H7 (cell line): ENCODE data around the gene SRP14. TPM values are rescaled to one million over a fixed set of nuclear protein-coding genes. Genes with fewer than 3 reads are reported as not detected.
"Not testable (repeated sequence)": the region's sequence is repeated elsewhere in the genome, so short reads cannot be mapped to it uniquely, and the experiment has no call there.

Source experiments
- DNase-seq: peaks from one replicate; pipeline ENCODE4 v3.0.0; 2012
- H3K27me3 ChIP-seq: 2 replicates; pipeline ENCODE4 v1.6.0; 2011; ENCODE audit warnings: mild to moderate bottlenecking, low read length; ENCODE audit not compliant: control insufficient read depth, insufficient read depth
- H3K36me3 ChIP-seq: replicated peaks from 2 replicates; pipeline ENCODE4 v1.5.1; 2011; ENCODE audit warnings: low read length; ENCODE audit not compliant: control insufficient read depth, insufficient read depth
- H3K4me3 ChIP-seq: 2 replicates; pipeline ENCODE4 v1.5.1; 2011; ENCODE audit warnings: low read depth, mild to moderate bottlenecking, control low read depth, low read length, moderate library complexity; ENCODE audit not compliant: insufficient read depth
- total RNA-seq: library from RNA; depleted of rRNA; stranded (reverse); fragments of >200 nt; shearing (Covaris generic); gene quantifications from 2 replicates; pipeline ENCODE4 v1.2.3, GENCODE V29; 2014; rRNA removed

The SRP14 gene
- 148 and 156 TPM in 2 replicates for total RNA-seq

- peak; percentile 96 for DNase-seq
- Histone ChIP-seq H3K4me3 (peak within 1 kb of the TSS; percentile 67), H3K27me3 (no peaks in the 10 kb centered on the region), H3K36me3 (peaks cover 21% of the 10 kb centered on the region)
Observed at GRCh38 chr15:40038638-40039543, at the start of gene SRP14. SRP14 (minus strand) TSS chr15:40039181; CDS start chr15:40039116, 65 bp downstream.

- Histone ChIP-seq H3K36me3 (no peaks in the 10 kb centered on the region), H3K4me3 (no peak overlapping the region), H3K27me3 (no peaks in the 10 kb centered on the region)
- peak; percentile 50 for DNase-seq
Observed at GRCh38 chr15:40087991-40088928, 49.3 kb upstream of the SRP14 start.

- H3K4me3 ChIP-seq, result no peak overlapping the region
- no peaks in the 10 kb centered on the region for H3K36me3 ChIP-seq
- DNase-seq, result peak; percentile 58
- peaks cover 2% of the 10 kb centered on the region; the same call in 1 of the 2 replicates for H3K27me3 ChIP-seq
Observed at GRCh38 chr15:40087068-40087810, 48.3 kb upstream of the SRP14 start.

GRCh38 chr15:40085266-40085665 lies 46.3 kb upstream of the SRP14 start:
- Histone ChIP-seq H3K36me3 (no peaks in the 10 kb centered on the region), H3K4me3 (no peak overlapping the region), H3K27me3 (peaks cover 7% of the 10 kb centered on the region)
- DNase-seq, result peak; percentile 22

GRCh38 chr15:40084650-40085049 lies 45.7 kb upstream of the SRP14 start:
- H3K27me3 ChIP-seq, result peaks cover 7% of the 10 kb centered on the region
- DNase-seq, result no peak
- H3K4me3 ChIP-seq, result no peak overlapping the region
- no peaks in the 10 kb centered on the region for H3K36me3 ChIP-seq

- Histone ChIP-seq H3K36me3 (no peaks in the 10 kb centered on the region), H3K4me3 (no peak overlapping the region), H3K27me3 (peaks cover 7% of the 10 kb centered on the region)
- no peak for DNase-seq
Observed at GRCh38 chr15:40082195-40082883, 43.4 kb upstream of the SRP14 start.

GRCh38 chr15:40081691-40082194 lies 42.8 kb upstream of the SRP14 start:
- Histone ChIP-seq H3K27me3 (peaks cover 7% of the 10 kb centered on the region), H3K36me3 (no peaks in the 10 kb centered on the region), H3K4me3 (no peak overlapping the region)
- DNase-seq, result peak; percentile 84

- no peaks in the 10 kb centered on the region for H3K36me3 ChIP-seq
- peaks cover 7% of the 10 kb centered on the region for H3K27me3 ChIP-seq
- no peak for DNase-seq
- H3K4me3 ChIP-seq, result no peak overlapping the region
Observed at GRCh38 chr15:40080847-40081246, 41.9 kb upstream of the SRP14 start.

GRCh38 chr15:40080104-40080503 lies 41.1 kb upstream of the SRP14 start:
- peaks cover 7% of the 10 kb centered on the region for H3K27me3 ChIP-seq
- H3K36me3 ChIP-seq, result no peaks in the 10 kb centered on the region
- no peak for DNase-seq
- H3K4me3 ChIP-seq, result no peak overlapping the region

- DNase-seq, result no peak
- Histone ChIP-seq H3K4me3 (no peak overlapping the region), H3K27me3 (peaks cover 7% of the 10 kb centered on the region), H3K36me3 (no peaks in the 10 kb centered on the region)
Observed at GRCh38 chr15:40079456-40079855, 40.5 kb upstream of the SRP14 start.

GRCh38 chr15:40075298-40076044 lies 36.5 kb upstream of the SRP14 start:
- H3K36me3 ChIP-seq, result no peaks in the 10 kb centered on the region
- H3K4me3 ChIP-seq, result no peak overlapping the region
- no peaks in the 10 kb centered on the region for H3K27me3 ChIP-seq
- DNase-seq, result no peak

GRCh38 chr15:40074656-40075055 lies 35.7 kb upstream of the SRP14 start:
- H3K27me3 ChIP-seq, H3K4me3 ChIP-seq, H3K36me3 ChIP-seq, DNase-seq: not testable (repeated sequence)
